K562 (cell line): ENCODE measurements around the gene CRIM1.

Experiments used
- CTCF ChIP-seq, 3 experiments: IDR thresholded peaks in 2 of 3; conservative IDR thresholded peaks in 1 of 3; 2 replicates each; pipeline ENCODE4 v1.5.1; 2011 to 2012; ENCODE audit warnings: low read length in 3 of 3, mild to moderate bottlenecking in 3 of 3, control low read depth in 2 of 3, improper control_type of control experiment in 1 of 3, inconsistent platforms in 1 of 3, low read depth in 1 of 3, mixed read lengths in 1 of 3, moderate library complexity in 1 of 3; ENCODE audit not compliant: insufficient read depth in 2 of 3
- E2F1 ChIP-seq: sonication (generic); formaldehyde crosslinking; IDR thresholded peaks from 2 replicates; pipeline ENCODE4 v1.8.1; 2023; ENCODE audit warnings: mild to moderate bottlenecking, missing genetic modification reagents, moderate library complexity
- KHSRP ChIP-seq: fragments of 450-650 bp; IDR thresholded peaks from 2 replicates; pipeline ENCODE4 v1.6.1; 2017
- NR2C2 ChIP-seq, 2 experiments: fragments of 200-800 bp in 1 of 2; sonication (Bioruptor generic) in 1 of 2; sonication (generic) in 1 of 2; formaldehyde crosslinking in 1 of 2; IDR thresholded peaks; 2 replicates each; pipeline versions ENCODE4 v1.6.1 to v1.8.0; 2016 to 2022; ENCODE audit warnings: mild to moderate bottlenecking in 1 of 2, missing compliant biosample characterization in 1 of 2, missing genetic modification characterization in 1 of 2, missing genetic modification reagents in 1 of 2
- PRDM10 ChIP-seq: fragments of 450-650 bp; IDR thresholded peaks from 2 replicates; pipeline ENCODE4 v1.6.1; 2018; ENCODE audit not compliant: partially characterized antibody
- SRSF1 ChIP-seq: fragments of 200-400 bp; formaldehyde crosslinking; IDR thresholded peaks from 2 replicates; pipeline ENCODE4 v1.6.1; 2017; ENCODE audit warnings: mild to moderate bottlenecking, low read depth, low read length, moderate library complexity
- TEAD4 ChIP-seq, 2 experiments: sonication (generic) in 1 of 2; formaldehyde crosslinking in 1 of 2; IDR thresholded peaks; 2 replicates each; pipeline versions ENCODE4 v1.6.1 to v1.8.0; 2012 to 2022; ENCODE audit warnings: borderline replicate concordance in 1 of 2, inconsistent platforms in 1 of 2, low read length in 1 of 2, mild to moderate bottlenecking in 1 of 2, missing genetic modification reagents in 1 of 2

GRCh38 chr2:36549165-36549574 is 193.6 kb downstream of the CRIM1 start:
- no peak for TF ChIP-seq PRDM10
- no peak for TF ChIP-seq SRSF1
- TF ChIP-seq CTCF (IDR thresholded peaks at IDR 0.05 in 2 of 3, conservative IDR thresholded peaks at IDR 0.05 in 1 of 3; ENCODE audit: insufficient read depth in 2 of 3, low read depth in 1 of 3, low read length in 3 of 3): no peak
- no peak for TF ChIP-seq NR2C2 (CRISPR knock-in tag; IDR thresholded peaks at IDR 0.05)
- TF ChIP-seq NR2C2 (tag; IDR thresholded peaks at IDR 0.05): no peak
- no peak for TF ChIP-seq KHSRP
- no peak for TF ChIP-seq TEAD4 (IDR thresholded peaks at IDR 0.05; ENCODE audit: low read length)
- TF ChIP-seq TEAD4 (CRISPR knock-in tag; IDR thresholded peaks at IDR 0.05; ENCODE audit: borderline replicate concordance): no peak
- TF ChIP-seq E2F1 (CRISPR knock-in tag): no peak
